HEK293T (cell line): Measurements from ENCODE around the gene ZBTB46.

Source experiments
- CTCF ChIA-PET: fragments of 350-600 bp; formaldehyde crosslinking; extraction: SDS; loops from one replicate; lab custom pipeline; 2021; ENCODE audit warnings: antibody characterized with exemption, inconsistent platforms; lab: Yijun Ruan, JAX
- POLR2A ChIA-PET: fragments of 350-600 bp; formaldehyde crosslinking; extraction: SDS; loops from one replicate; lab custom pipeline; 2020; ENCODE audit warnings: antibody characterized with exemption, inconsistent platforms; lab: Yijun Ruan, JAX
- DNase-seq: peaks from one replicate; pipeline ENCODE4 v3.0.0; 2012; ENCODE audit warnings: mixed read lengths; ENCODE audit errors: extremely low spot score
- ARNT ChIP-seq: fragments of 450-650 bp; IDR thresholded peaks from 2 replicates; pipeline ENCODE4 v1.6.1; 2017; ENCODE audit warnings: mild to moderate bottlenecking
- BHLHE40 ChIP-seq: fragments of 450-650 bp; IDR thresholded peaks from 2 replicates; pipeline ENCODE4 v1.6.1; 2016; ENCODE audit warnings: mild to moderate bottlenecking, moderate library complexity, borderline replicate concordance
- CTBP1 ChIP-seq: fragments of 450-650 bp; IDR thresholded peaks from 2 replicates; pipeline ENCODE4 v1.6.1; 2016; ENCODE audit warnings: borderline replicate concordance
- ELF4 ChIP-seq: fragments of 450-650 bp; IDR thresholded peaks from 2 replicates; pipeline ENCODE4 v1.6.1; 2017; ENCODE audit warnings: antibody characterized with exemption
- FOXA1 ChIP-seq: fragments of 450-650 bp; IDR thresholded peaks from 2 replicates; pipeline ENCODE4 v1.6.1; 2016; ENCODE audit warnings: mild to moderate bottlenecking
- FOXK2 ChIP-seq: fragments of 450-650 bp; IDR thresholded peaks from 2 replicates; pipeline ENCODE4 v1.6.1; 2016; ENCODE audit warnings: mild to moderate bottlenecking
- FOXM1 ChIP-seq: fragments of 450-650 bp; IDR thresholded peaks from 2 replicates; pipeline ENCODE4 v1.6.1; 2017; ENCODE audit warnings: mild to moderate bottlenecking, borderline replicate concordance
- HDGF ChIP-seq: fragments of 450-650 bp; IDR thresholded peaks from 2 replicates; pipeline ENCODE4 v1.6.1; 2017; ENCODE audit warnings: antibody characterized with exemption, borderline replicate concordance
- L3MBTL2 ChIP-seq: fragments of 450-650 bp; conservative IDR thresholded peaks from 2 replicates; pipeline ENCODE4 v1.6.1; 2016; ENCODE audit warnings: mild to moderate bottlenecking
- LEF1 ChIP-seq: fragments of 450-650 bp; IDR thresholded peaks from 2 replicates; pipeline ENCODE4 v1.6.1; 2017; ENCODE audit warnings: mild to moderate bottlenecking, borderline replicate concordance
- NFRKB ChIP-seq: fragments of 450-650 bp; IDR thresholded peaks from 2 replicates; pipeline ENCODE4 v1.6.1; 2016; ENCODE audit warnings: mild to moderate bottlenecking, moderate library complexity
- SP1 ChIP-seq: fragments of 450-650 bp; IDR thresholded peaks from 2 replicates; pipeline ENCODE4 v1.6.1; 2017
- SUZ12 ChIP-seq: fragments of 450-650 bp; IDR thresholded peaks from 2 replicates; pipeline ENCODE4 v1.6.1; 2016; ENCODE audit warnings: mild to moderate bottlenecking
- TARDBP ChIP-seq: fragments of 450-650 bp; IDR thresholded peaks from 2 replicates; pipeline ENCODE4 v1.6.1; 2016
- ZNF384 ChIP-seq: fragments of 450-650 bp; IDR thresholded peaks from 2 replicates; pipeline ENCODE4 v1.6.1; 2016
- TF ChIP-seq, protein P1 (sequence below): fragments of 450-650 bp; IDR thresholded peaks from 2 replicates; pipeline ENCODE4 v1.6.1; 2016

The ZBTB46 gene

DNA sequence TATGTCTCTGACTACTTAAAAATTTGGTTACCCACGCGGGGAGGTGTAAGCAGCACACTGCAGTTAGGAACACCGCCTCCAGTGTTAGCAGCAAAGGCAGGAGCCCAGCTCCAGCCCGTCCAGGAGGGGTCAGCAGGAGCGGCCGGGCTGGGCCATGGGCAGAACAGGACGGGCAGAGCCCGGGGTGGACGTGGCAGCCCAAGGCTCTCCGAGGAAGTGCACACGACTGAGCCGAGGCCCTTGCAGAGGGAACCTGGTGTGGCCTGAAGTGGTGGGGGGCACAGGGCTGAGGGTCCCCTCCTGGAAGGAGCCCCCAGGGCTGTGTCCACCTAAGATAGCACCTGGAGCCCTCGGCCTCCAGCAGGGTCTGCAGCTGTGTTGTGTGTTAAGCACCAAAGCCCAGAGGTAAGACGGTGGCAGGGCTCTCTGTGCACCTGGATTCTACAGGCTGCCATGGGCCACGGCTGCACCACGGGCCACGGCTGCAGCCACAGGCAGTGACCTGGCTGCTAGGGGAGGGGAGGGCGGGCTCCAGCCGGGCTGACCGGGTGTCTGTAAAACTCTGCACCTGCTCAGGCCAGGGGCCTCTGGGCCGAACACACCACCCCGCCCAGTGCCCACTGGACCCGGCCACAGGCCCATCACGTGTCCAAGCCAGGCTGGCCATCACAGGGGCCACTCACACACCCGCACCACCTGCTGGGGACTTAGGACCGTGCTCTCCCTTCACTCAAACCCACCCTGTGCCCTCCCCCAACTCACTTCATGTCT, 84.9 kb downstream of the ZBTB46 start:
- DNase-seq: no peak
- CTCF ChIA-PET: no interaction called here
- POLR2A ChIA-PET: interaction anchor here (1.2 kb wide), 1 partner anchor 119 kb away, joined by 3 read pairs; the partner anchor contains the start of gene TPD52L2
- TF ChIP-seq SP1 (no peak), LEF1 (no peak), TARDBP (no peak), CTBP1 (no peak), FOXK2 (no peak), HDGF (no peak), BHLHE40 (no peak), SUZ12 (no peak), FOXA1 (no peak), ELF4 (no peak), ZNF384 (no peak), NFRKB (no peak), ARNT (no peak), L3MBTL2 (no peak)
- TF ChIP-seq, protein P1, sequence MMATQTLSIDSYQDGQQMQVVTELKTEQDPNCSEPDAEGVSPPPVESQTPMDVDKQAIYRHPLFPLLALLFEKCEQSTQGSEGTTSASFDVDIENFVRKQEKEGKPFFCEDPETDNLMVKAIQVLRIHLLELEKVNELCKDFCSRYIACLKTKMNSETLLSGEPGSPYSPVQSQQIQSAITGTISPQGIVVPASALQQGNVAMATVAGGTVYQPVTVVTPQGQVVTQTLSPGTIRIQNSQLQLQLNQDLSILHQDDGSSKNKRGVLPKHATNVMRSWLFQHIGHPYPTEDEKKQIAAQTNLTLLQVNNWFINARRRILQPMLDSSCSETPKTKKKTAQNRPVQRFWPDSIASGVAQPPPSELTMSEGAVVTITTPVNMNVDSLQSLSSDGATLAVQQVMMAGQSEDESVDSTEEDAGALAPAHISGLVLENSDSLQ: no peak

DNA sequence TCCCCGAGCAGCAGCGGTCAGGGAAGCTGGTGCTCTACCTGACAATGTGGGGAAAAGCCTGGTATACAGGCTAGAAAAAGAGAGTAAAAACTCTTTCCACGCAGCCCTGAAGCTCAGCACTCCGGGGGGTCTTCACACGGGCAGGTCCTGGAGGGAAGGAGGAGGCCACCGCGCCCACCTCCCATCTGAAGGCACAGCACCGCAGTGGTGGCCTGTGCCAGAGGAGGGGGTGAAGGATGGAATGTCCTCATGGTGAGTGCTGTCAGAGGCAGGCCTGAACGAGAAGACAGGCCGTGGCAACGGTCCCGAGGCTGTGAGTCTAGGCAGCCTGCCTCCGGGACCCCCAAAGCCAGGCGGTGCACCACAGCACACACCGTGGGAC, 85.6 kb downstream of the ZBTB46 start:
- ChIA-PET POLR2A (interaction anchor here (1.2 kb wide), 1 partner anchor 120 kb away, joined by 3 read pairs; the partner anchor contains the start of gene TPD52L2), CTCF (no interaction called here)
- DNase-seq: no peak
- TF ChIP-seq SP1 (no peak), NFRKB (no peak), FOXK2 (no peak), CTBP1 (no peak), L3MBTL2 (no peak), TARDBP (no peak), SUZ12 (no peak), LEF1 (no peak), BHLHE40 (no peak), ZNF384 (no peak)

DNA sequence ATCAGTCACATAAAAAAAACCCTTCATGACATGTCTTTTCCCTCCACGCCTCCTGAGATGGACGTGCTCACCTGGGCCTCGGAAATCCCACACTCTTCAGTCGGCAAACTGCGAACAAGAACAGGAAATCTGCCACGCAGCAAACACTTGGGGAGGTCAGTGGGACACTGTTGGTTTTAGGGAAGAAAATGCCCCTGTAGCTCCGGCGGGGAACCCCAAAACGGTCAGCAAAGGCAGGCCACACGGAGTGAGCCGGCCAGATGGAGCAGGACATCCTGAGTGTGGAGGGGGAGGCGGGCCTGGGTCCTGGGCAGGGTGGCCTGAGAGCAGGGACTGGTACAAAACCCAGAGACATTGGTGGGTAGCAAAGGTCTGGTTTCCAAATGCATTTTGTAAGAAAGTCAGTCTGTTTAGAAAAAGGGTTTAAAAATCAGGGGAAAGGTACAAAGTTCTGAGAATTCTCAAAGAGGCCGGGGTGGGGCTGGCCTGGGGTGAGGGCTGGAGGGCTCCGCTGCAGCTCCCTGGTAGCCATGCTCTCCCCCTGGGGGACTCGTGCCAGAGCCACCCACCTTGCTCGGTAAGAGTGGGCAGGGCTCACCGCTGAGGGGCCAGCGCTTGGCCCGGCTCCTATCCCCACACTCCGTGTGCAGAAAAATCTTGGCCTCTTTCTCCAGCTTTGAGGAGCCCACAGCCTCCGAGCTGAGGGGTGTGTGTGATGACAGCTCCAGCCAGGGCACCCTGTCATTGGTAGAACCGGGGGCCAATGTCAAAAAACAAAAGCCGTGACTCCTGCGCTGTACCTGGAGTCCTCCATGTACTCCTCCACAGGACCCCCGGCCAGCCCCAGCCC, 86.3 kb downstream of the ZBTB46 start:
- DNase-seq: no peak
- POLR2A ChIA-PET: interaction anchor here (0.7 to 1.2 kb wide), 2 partner anchors 90 to 120 kb away, joined by 3 read pairs; partner anchors contain the start of gene TPD52L2
- TF ChIP-seq, protein P1: no peak
- CTCF ChIA-PET: no interaction called here

DNA sequence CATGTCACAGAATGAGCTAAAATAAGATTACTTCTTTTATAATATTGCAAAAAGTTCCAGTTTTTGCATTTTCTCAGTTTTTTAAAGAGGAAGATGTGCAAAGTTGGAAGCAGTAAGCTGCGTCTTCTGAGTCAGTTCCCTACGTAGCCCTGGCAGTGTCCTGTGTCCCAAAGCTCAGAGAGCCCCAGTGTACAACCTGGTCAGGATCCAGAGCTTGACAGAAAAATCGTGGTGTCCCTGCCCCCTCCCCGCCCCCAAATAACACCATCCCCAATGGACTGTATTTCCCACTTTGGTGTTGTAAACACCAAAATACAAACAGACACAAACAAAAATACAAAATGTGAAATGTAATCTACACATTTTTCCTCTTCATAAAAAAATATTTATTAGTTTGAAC, 86.9 kb downstream of the ZBTB46 start:
- no peak for DNase-seq
- ChIA-PET POLR2A (interaction anchor here (0.7 kb wide), 1 partner anchor 89 kb away, joined by 3 read pairs; no protein-coding TSS in a partner anchor), CTCF (no interaction called here)
- no peak for TF ChIP-seq SUZ12
- TF ChIP-seq ELF4: no peak
- no peak for TF ChIP-seq NFRKB
- TF ChIP-seq TARDBP: no peak
- TF ChIP-seq ZNF384: no peak
- no peak for TF ChIP-seq ARNT
- no peak for TF ChIP-seq L3MBTL2
- TF ChIP-seq, protein P1: no peak
- no peak for TF ChIP-seq SP1
- no peak for TF ChIP-seq BHLHE40
- no peak for TF ChIP-seq FOXA1
- TF ChIP-seq FOXK2: no peak
- no peak for TF ChIP-seq CTBP1
- TF ChIP-seq LEF1: no peak

DNA sequence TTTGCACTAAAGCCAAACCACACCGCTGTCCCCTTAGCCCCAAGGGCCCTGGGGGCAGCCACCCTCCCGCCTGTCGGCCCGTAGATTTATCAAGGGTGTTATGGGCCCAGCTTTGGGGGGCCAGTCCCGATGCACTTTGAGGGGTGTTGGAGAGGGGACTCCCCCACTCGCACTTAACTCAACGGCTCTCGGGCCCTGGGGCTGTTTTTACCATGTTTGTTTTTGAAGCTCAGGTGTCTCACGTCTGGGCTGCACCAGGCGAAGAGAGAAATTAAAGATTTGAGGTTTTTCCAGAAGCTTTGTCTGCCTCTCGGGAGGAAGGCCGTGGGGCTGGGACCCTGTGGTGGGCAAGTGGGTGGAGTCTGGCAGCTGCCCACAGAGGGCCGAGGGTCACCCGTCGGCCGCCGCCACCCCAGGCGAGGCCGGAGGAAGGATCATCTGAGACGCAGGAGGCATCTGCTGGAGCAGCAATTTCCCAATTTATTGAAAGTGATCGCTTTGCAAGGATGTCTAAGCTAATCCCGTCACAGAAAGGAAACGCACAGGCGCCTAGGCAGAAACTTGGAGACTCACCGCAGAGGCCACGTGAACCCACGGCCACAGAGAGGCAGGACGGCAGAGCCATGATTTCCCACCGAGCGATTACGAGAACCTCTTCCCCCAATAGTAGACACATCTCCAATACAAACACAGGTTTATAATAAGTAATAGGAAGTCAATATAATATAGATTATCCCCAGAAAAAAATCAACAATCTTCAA, 87.7 kb downstream of the ZBTB46 start:
- TF ChIP-seq FOXA1 (no peak), BHLHE40 (no peak), FOXM1 (no peak), SUZ12 (no peak), HDGF (no peak), TARDBP (no peak), NFRKB (no peak), CTBP1 (no peak), SP1 (no peak), LEF1 (no peak), ELF4 (no peak), ZNF384 (no peak), L3MBTL2 (no peak), ARNT (no peak), FOXK2 (no peak)
- TF ChIP-seq, protein P1: no peak
- no peak for DNase-seq
- ChIA-PET CTCF (no interaction called here), POLR2A (interaction anchor here (0.7 kb wide), 1 partner anchor 9 kb away, joined by 3 read pairs; no protein-coding TSS in a partner anchor)
